GM19351 (cell line): Measurements from ENCODE around the gene COX5A.
"Not testable (repeated sequence)": the region's sequence is repeated elsewhere in the genome, so short reads cannot be mapped to it uniquely, and the experiment has no call there.

Experiments
- ATAC-seq: cut with Tn5 transposase; IDR thresholded peaks from one replicate; pipeline ENCODE4 v1.9.1; 2021; ENCODE audit warnings: mild to moderate bottlenecking, moderate library complexity; ENCODE audit not compliant: unreplicated experiment

COX5A gene

GRCh38 chr15:74955796-74956647 lies 18.1 kb upstream of the COX5A start:
- peak; percentile 53 for ATAC-seq

DNA sequence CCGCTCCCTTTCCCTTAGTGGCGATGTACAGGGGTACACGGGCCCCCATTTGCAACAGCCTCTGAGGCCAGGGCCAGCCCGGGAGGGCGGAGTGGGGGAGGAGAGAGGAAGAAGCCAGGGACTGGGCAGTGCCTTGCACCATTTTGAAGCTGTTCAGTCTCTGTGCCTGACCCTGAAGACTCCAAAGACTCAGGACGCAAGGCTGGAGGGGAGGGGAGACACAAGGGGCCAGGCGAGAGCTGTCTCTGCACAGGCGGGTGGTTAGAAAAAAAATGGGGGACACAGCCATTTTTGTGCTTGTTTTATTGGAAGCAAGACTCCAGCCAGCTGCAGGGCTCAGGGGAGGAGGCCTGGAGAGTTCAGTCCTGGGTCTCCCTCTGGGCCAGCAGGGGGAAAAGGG lies 17.1 kb upstream of the COX5A start:
- no peak for ATAC-seq

DNA sequence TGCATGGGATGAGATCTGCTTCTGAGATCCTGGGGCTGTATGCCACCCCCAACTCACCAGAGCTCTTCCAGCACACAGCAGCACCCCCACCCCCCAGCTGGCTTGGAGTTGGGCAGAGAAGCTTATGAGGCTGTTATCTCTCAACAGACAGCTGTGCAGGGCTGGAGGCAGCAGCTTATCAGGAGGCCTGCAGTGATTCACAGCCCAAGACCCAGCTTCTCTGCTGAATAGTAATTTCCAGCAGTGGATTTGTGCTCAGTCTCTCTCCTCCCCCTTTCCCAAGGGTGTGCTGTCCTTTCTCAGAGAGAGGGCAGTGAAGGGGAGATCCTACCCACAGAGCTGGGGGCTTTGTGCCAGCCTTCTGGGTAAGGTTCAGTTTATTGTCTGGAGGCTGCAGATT lies 16.6 kb upstream of the COX5A start:
- ATAC-seq = no peak

DNA sequence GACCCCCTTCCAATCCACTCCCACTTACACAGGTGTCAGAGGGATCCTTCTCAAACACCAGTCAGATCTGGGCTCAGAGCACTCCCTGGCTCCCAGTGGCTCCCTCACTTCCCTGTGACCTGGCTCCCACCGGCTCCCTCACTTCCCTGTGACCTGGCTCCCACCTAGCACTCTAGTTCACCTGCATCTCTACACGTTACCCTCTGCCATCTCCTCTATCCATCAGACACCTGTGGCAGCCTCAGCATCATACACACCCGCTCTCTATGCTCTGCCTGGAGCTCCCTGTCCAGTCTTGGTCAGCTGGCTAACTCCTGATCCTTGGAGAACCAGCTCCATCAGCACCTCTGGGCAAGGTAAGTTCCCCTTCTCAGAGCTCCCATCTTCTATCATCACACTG lies 13.1 kb upstream of the COX5A start:
- no peak for ATAC-seq

DNA sequence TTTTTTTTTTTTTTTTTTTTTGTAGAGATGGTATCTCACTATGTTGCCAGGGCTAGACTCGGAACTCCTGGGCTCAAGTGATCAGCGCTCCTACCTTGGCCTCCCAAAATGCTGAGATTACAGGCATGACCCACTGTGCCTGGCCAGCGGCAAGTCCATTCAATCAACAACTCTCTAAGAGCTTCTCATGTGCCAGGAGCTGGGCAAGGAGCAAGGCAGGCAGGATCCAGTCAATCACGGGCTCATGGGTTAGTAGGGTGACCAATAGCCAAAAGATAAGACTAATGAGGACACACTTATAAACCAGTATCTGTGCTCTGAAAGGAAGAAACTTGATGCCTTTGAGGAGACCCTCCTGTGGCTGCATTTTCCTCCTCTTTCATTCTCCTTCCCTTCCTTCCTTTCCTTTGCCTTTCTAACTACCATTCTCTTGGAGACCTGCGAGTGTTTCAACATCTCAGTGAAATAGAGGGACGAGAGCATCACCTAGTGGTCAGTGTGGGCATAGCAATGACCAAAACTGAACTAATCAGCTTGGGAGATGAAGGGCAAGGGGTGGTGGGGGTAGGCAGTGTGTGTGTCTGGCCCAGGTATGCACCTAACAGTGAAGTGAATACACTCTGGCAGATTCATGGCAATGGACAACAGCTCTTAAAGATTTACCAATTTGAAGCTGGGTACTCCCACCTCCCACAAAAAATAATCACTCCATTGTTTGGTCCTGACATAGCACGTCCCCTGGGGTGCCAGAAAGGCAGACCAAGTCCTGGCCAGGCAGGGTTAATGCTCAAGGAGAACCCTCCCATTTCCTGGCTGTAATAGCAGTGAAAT lies 12.4 kb upstream of the COX5A start:
- ATAC-seq = no peak

DNA sequence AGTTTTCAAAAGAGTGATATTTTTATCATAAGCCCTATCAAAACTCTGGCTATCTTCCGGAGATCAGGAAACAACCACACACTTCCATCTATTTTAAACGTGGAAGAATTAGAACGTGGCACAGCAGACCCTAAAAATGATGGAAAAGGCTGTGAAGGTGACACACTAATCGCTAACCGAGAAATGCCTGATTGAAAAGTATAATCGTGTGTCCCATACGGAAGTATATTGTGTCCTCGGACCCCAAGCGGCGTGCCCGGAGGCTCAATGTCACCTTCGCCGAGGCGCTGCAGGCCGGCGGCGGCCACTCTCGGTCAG lies 642 bp downstream of the COX5A start:
- ATAC-seq = no peak

DNA sequence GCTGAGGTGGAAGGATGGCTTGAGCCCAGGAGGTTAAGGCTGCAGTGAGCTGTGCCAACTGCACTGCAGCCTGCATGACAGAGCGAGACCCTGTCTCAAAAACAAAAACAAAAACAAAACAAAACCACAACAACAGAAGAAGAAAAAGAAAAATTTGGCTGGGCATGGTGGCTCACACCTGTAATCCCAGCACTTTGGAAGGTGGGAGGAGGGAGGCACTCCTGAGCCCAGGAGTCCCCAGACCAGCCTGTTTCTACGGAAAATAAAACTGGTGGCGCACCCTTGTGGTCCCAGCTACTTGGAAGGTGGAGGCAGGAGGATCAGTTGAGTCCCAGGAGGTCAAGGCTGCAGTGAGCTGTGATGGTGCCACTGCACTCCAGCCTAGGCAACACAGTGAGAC lies 2.7 kb downstream of the COX5A start:
- ATAC-seq = not testable (repeated sequence)

GRCh38 chr15:74933573-74933972 lies 4.3 kb downstream of the COX5A start:
- no peak for ATAC-seq

GRCh38 chr15:74928771-74929198 lies 9.1 kb downstream of the COX5A start:
- no peak for ATAC-seq

GRCh38 chr15:74924525-74924924 lies 13.3 kb downstream of the COX5A start:
- no peak for ATAC-seq

- no peak for ATAC-seq
Measured at GRCh38 chr15:74920456-74920855, 17.4 kb downstream of the COX5A start.

DNA sequence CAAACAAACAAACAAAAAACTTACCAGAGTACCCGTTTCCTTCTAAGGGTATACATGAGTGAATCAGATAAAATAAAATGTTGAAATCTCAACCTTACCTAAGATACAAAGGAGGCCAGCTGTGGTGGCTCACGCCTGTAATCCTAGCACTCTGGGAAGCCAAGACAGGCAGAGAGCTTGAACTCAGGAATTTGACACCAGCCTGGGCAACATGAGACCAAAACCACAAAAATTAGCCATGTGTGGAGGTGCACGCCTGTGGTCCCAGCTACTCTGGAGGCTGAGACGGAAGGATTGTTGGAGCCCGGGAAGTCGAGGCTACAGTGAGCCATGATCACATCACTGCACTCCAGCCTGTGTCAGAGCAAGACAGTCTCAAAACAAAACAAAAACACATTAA lies 20.2 kb downstream of the COX5A start:
- no peak for ATAC-seq

- not testable (repeated sequence) for ATAC-seq
Measured at GRCh38 chr15:74913799-74914198, 24.1 kb downstream of the COX5A start.

GRCh38 chr15:74913041-74913440 lies 24.8 kb downstream of the COX5A start:
- no peak for ATAC-seq

GRCh38 chr15:74908635-74909034 lies 29.2 kb downstream of the COX5A start:
- no peak for ATAC-seq

- no peak for ATAC-seq
Measured at GRCh38 chr15:74907163-74907870, 30.6 kb downstream of the COX5A start.

- ATAC-seq = peak; percentile 85
Measured at GRCh38 chr15:74906450-74907162, 31.3 kb downstream of the COX5A start, which contains the start of gene FAM219B. Gene FAM219B (minus strand): TSS chr15:74906851. CDS start chr15:74906800, 51 bp downstream.

- ATAC-seq = peak; percentile 20
Measured at GRCh38 chr15:74906067-74906449, 31.8 kb downstream of the COX5A start.

GRCh38 chr15:74904190-74904805 lies 33.6 kb downstream of the COX5A start:
- ATAC-seq = no peak

DNA sequence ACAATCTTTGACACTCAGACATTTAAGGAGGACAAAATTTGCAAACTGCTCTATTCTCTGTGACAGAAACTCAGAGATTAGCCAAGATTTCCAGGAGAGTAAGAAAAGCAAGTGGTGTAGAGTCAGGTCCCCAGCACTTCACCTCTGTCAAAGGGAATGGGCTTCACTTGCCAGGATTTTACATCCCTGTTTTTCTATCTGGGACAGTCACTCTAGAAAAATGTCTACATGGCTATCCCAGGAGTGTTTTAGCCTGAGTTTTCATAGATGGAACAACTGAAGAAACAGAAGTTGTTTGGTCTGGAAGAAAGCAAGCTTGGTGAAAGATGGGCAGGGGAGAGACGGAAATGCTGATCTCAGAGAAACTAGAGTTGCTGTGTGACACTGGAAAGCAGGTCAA lies 34.2 kb downstream of the COX5A start:
- ATAC-seq = no peak
